Gastrocnemius medialis (tissue), 4 donors: ENCODE data around the gene CMTM3. TPM values are rescaled to one million over a fixed set of nuclear protein-coding genes. Genes with fewer than 3 reads are reported as not detected.

Experiments used
- ATAC-seq, 2 donors: fragments of 150-250 bp; one replicate each; pipeline ENCODE4 v1.9.1; 2016
- DNase-seq, 2 donors: peaks; one replicate each; pipeline ENCODE4 v3.0.0-alpha.2; 2019
- H3K27ac ChIP-seq, 4 donors: fragments of 200-600 bp; sonication (generic); 1 replicate in 1 of 4; 2 replicates in 3 of 4; pipeline ENCODE4 v1.5.1; 2016 to 2018; ENCODE audit warnings: mild to moderate bottlenecking in 2 of 4, moderate library complexity in 1 of 4
- H3K27me3 ChIP-seq, 3 donors: fragments of 200-600 bp; sonication (generic) in 2 of 3; 1 replicate in 1 of 3; 2 replicates in 2 of 3; pipeline versions ENCODE4 v1.5.1 to v1.6.0; 2016 to 2019; ENCODE audit warnings: mild to moderate bottlenecking in 1 of 3, moderate library complexity in 1 of 3
- H3K36me3 ChIP-seq, 2 donors: fragments of 200-600 bp; sonication (generic) in 1 of 2; one replicate each; pipeline ENCODE4 v1.5.1; 2017 to 2018
- H3K4me1 ChIP-seq, 2 donors: fragments of 200-600 bp; sonication (generic) in 1 of 2; one replicate each; pipeline ENCODE4 v1.5.1; 2016 to 2017; ENCODE audit warnings: mild to moderate bottlenecking in 2 of 2
- H3K4me3 ChIP-seq, 4 donors: fragments of 200-600 bp; sonication (generic) in 3 of 4; 1 replicate in 1 of 4; 2 replicates in 3 of 4; pipeline ENCODE4 v1.5.1; 2016 to 2019; ENCODE audit warnings: mild to moderate bottlenecking in 2 of 4
- H3K9me3 ChIP-seq, 3 donors: fragments of 200-600 bp; sonication (generic) in 2 of 3; 1 replicate in 1 of 3; 2 replicates in 2 of 3; pipeline ENCODE4 v1.5.1; 2016 to 2019
- POLR2A ChIP-seq, 2 donors: fragments of 450-650 bp; IDR thresholded peaks; one replicate each; pipeline ENCODE4 v1.6.1; 2017; ENCODE audit warnings: antibody characterized with exemption in 2 of 2, mild to moderate bottlenecking in 2 of 2, moderate library complexity in 2 of 2
- in situ Hi-C, 4 donors: fragments of 200-750 bp; cut with MboI; loops; one replicate each; pipeline versions ENCODE4 v1.15.0 to v1.8.0; 2017; ENCODE audit warnings: low sequenced_read_pairs in 4 of 4
- intact Hi-C: fragments of 100-400 bp; cut with DNase I; formaldehyde crosslinking; loops from one replicate; pipeline ENCODE4 v1.15.1; 2023; ENCODE audit warnings: low total_unique reads
- total RNA-seq, 4 donors: library from RNA; depleted of rRNA; stranded (reverse); fragments of >200 nt; gene quantifications; one replicate each; pipeline versions ENCODE4 v1.1.0 to v1.2.3, GENCODE V29; 2016
- TF ChIP-seq, protein P1 (sequence below), 5 experiments: fragments of 450-650 bp in 3 of 5; fragments of 200-600 bp in 2 of 5; sonication (generic) in 2 of 5; IDR thresholded peaks in 4 of 5; conservative IDR thresholded peaks in 1 of 5; 1 replicate in 4 of 5; 2 replicates in 1 of 5; pipeline ENCODE4 v1.5.1; 2016 to 2019; ENCODE audit warnings: antibody characterized with exemption in 5 of 5, mild to moderate bottlenecking in 3 of 5, moderate library complexity in 3 of 5

The CMTM3 gene
- total RNA-seq, 4 donors from 2014 or later, result 2.6 to 11.3 (median 5.1) TPM

DNA sequence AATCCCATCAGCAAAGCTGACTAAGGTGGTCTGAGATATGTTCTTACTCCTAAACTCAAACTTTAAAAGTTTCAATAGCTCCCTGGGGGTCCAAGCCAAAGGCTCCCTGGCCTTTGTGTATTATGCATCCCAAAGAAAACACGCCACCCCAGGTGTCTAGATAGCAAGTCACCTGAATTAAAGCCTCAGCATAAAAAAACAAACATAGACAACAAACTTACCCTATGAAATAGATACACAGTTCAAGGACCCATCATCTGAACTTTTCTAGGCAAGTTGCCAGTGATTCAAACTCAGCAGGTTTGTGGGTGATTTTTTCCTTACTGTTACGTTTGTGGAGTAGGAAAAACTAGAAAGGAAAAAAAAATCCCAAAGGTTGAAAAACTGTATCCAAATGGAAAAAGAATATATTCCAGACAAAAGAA, 12.5 kb downstream of the CMTM3 start:
- Histone ChIP-seq H3K4me3 (no peak overlapping the region), H3K9me3 (no peaks in the 10 kb centered on the region), H3K27me3 (no peaks in the 10 kb centered on the region), H3K27ac (no peak overlapping the region), H3K4me1 (peaks cover 22 to 28% of the 10 kb centered on the region in 2 donors), H3K36me3 (no peaks in the 10 kb centered on the region)
- no peak for DNase-seq
- in situ Hi-C loops, result loop anchor here in 1 of 4 donors (25.0 kb wide), 1 partner anchor 245 kb away; no protein-coding TSS in a partner anchor
- TF ChIP-seq POLR2A (IDR thresholded peaks at IDR 0.05), result no peak
- TF ChIP-seq, protein P1, sequence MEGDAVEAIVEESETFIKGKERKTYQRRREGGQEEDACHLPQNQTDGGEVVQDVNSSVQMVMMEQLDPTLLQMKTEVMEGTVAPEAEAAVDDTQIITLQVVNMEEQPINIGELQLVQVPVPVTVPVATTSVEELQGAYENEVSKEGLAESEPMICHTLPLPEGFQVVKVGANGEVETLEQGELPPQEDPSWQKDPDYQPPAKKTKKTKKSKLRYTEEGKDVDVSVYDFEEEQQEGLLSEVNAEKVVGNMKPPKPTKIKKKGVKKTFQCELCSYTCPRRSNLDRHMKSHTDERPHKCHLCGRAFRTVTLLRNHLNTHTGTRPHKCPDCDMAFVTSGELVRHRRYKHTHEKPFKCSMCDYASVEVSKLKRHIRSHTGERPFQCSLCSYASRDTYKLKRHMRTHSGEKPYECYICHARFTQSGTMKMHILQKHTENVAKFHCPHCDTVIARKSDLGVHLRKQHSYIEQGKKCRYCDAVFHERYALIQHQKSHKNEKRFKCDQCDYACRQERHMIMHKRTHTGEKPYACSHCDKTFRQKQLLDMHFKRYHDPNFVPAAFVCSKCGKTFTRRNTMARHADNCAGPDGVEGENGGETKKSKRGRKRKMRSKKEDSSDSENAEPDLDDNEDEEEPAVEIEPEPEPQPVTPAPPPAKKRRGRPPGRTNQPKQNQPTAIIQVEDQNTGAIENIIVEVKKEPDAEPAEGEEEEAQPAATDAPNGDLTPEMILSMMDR (IDR thresholded peaks at IDR 0.05 in 4 of 5, conservative IDR thresholded peaks at IDR 0.05 in 1 of 5), result no peak
- intact Hi-C loops, result no loop called here
- ATAC-seq, result no peak

DNA sequence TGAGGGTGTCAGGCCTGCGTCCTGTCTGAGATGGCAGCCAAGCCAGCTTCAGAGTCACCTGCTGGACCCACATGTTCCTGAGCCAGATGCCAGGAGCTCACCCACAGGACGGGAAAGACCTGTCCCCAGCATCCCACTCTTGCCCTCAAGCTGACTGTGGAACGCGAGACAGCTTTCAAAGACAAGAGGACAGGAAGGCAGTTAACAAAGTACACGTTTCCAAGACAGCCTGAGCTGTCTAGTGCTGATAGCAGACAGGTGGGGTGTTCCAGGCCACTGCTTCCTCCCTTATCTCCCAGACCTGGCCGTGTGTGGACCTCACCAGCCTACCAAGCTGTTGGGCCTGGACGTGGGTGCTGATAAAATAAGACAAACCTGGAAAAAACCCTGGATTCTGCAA, 13.2 kb downstream of the CMTM3 start:
- no peak for ATAC-seq
- DNase-seq, result no peak
- no peaks in the 10 kb centered on the region for H3K36me3 ChIP-seq
- no peak overlapping the region for H3K27ac ChIP-seq
- no peaks in the 10 kb centered on the region for H3K27me3 ChIP-seq
- no peak for TF ChIP-seq POLR2A (IDR thresholded peaks at IDR 0.05)
- TF ChIP-seq, protein P1 (IDR thresholded peaks at IDR 0.05 in 4 of 5, conservative IDR thresholded peaks at IDR 0.05 in 1 of 5), result no peak
- no peaks in the 10 kb centered on the region for H3K9me3 ChIP-seq
- intact Hi-C loops (no loop called here), in situ Hi-C loops (loop anchor here in 1 of 4 donors (25.0 kb wide), 1 partner anchor 245 kb away; no protein-coding TSS in a partner anchor)
- H3K4me3 ChIP-seq, result no peak overlapping the region
- peaks cover 22 to 28% of the 10 kb centered on the region in 2 donors for H3K4me1 ChIP-seq

DNA sequence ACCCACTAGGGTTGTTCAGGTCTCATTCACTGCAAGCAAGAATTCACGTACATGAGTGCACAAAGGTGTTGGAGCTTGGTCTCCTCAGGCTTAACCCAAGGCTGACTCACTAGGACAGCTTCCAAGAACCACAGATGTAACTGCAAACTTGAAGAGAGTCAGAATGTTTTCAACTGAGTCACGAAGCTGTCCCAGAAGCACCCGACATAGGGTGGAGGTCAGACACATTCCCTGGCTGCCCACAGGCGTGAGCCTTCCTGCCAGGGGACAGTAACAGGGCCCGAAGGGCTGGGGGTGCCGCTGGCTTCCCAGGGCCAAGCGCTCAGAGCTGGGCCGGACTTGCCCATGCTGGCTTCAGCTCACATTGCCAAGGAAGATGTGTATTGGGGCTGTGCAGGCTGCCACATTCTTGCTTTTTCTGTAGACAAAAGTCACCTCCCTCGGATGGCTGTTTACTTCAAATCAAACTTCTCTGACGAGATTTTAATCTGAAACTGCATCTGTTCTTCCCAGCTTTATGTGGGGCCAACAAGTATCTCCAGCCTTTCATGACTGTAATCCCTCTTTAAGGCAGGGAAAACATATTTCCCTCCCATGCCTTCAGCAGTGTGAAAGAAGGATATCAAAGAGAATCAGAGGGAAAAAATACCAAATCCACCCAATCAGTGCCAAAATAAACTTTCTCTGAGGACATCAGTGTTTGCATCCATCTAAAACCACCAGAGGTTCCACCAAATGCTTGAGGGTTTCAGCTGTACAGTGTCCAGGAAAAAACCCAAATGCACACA, 14.3 kb downstream of the CMTM3 start:
- in situ Hi-C loops, result loop anchor here in 1 of 4 donors (25.0 kb wide), 1 partner anchor 244 kb away; no protein-coding TSS in a partner anchor

DNA sequence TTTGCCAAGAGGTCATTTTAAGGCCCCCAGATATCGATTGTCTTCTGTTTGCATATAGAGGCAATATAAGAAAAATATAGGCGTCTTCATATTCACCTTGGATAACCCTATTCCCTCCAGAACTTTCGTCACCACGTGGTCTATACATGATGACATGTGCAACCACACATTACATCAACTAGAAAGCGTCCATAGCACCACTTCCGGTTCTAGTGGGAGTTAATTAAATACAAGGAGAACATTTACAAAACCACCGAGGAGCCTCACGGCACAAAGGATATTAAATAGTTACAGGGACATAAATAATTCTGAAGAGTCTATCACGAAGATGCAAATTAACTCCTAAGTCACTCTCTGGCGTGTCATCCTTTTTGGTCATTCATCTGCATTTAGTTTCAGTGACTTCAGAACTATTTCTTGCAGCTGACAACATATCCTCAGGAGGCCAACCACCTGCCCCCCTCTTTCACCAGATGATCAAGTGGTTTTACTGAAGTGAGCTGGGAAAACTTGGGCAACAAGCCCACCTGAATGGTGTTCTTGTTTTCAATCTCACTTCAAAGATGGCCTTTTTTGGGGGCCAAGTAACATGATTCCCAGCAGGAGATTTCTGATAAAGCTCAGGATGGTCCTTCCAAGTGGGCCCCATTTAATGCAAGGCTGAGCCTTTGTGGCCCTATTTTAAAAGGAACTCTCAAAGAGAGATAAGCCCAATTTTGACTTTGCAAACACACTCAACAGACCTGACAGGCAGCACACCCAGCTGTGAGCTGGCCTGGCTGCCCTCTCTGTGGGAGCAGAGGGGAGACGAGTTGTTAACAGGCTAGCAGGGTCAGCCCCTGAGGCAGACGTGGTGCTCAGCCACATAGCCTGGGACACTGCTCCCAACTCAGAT, 15.3 kb downstream of the CMTM3 start:
- no peak for TF ChIP-seq POLR2A (IDR thresholded peaks at IDR 0.05)
- TF ChIP-seq, protein P1 (IDR thresholded peaks at IDR 0.05 in 4 of 5, conservative IDR thresholded peaks at IDR 0.05 in 1 of 5), result no peak
- ATAC-seq, result peak; percentile 12 to 41
- intact Hi-C loops (no loop called here), in situ Hi-C loops (loop anchor here in 1 of 4 donors (25.0 kb wide), 1 partner anchor 243 kb away; no protein-coding TSS in a partner anchor)
- Histone ChIP-seq H3K27ac (peak overlapping the region in 3 of 4 donors; percentile 18 to 68 (median 64)), H3K9me3 (no peaks in the 10 kb centered on the region), H3K4me3 (no peak overlapping the region), H3K4me1 (peaks cover 22 to 28% of the 10 kb centered on the region in 2 donors), H3K36me3 (no peaks in the 10 kb centered on the region), H3K27me3 (no peaks in the 10 kb centered on the region)
- DNase-seq, result peak in 1 of 2 donors; percentile 37

More for the DNA sequence above, 14.3 kb downstream of the CMTM3 start:
- TF ChIP-seq, protein P1 (IDR thresholded peaks at IDR 0.05 in 4 of 5, conservative IDR thresholded peaks at IDR 0.05 in 1 of 5), result no peak
- TF ChIP-seq POLR2A (IDR thresholded peaks at IDR 0.05), result no peak
- DNase-seq (peak; percentile 68 to 78), ATAC-seq (peak; percentile 98 to 99)
- Histone ChIP-seq H3K4me3 (no peak overlapping the region), H3K4me1 (peaks cover 22 to 28% of the 10 kb centered on the region in 2 donors), H3K27me3 (no peaks in the 10 kb centered on the region), H3K27ac (peak overlapping the region; percentile 7 to 68 (median 47)), H3K9me3 (no peaks in the 10 kb centered on the region), H3K36me3 (no peaks in the 10 kb centered on the region)
- intact Hi-C loops, result no loop called here
